Choroid plexus epithelial cell (primary cell): ENCODE results near the gene THAP7.
A peak's percentile ranks its signal among the peaks of the same experiment; 100 is the strongest.

Experiments used
- DNase-seq: peaks from one replicate; pipeline ENCODE4 v3.0.0-alpha.2; 2010; ENCODE audit warnings: low read depth
- H3K4me3 ChIP-seq: 2 replicates; pipeline ENCODE4 v1.5.1; 2011; ENCODE audit warnings: low read depth, mild to moderate bottlenecking, control low read depth, low read length, moderate library complexity
- CTCF ChIP-seq: conservative IDR thresholded peaks from 2 replicates; pipeline ENCODE4 v1.5.1; 2011; ENCODE audit warnings: low read depth, mild to moderate bottlenecking, control low read depth, inconsistent platforms, low read length, moderate library complexity

Gene THAP7

GRCh38 chr22:21014726-21015465 is 13.0 kb upstream of the THAP7 start, which contains the start of gene P2RX6:
TSS of gene P2RX6 (plus strand) at chr22:21015165. CDS start at chr22:21015175, 10 bp downstream.
- DNase-seq = peak; percentile 46
- H3K4me3 ChIP-seq = peak within 1 kb of the TSS; percentile 67
- TF ChIP-seq CTCF = no peak

GRCh38 chr22:21014202-21014725 is 12.3 kb upstream of the THAP7 start:
- no peak for TF ChIP-seq CTCF
- peak overlapping the region; percentile 67 for H3K4me3 ChIP-seq
- DNase-seq = peak; percentile 94

- no peak for TF ChIP-seq CTCF
- DNase-seq = no peak
- H3K4me3 ChIP-seq = peak overlapping the region; percentile 67
Measured at GRCh38 chr22:21013657-21014201, 11.8 kb upstream of the THAP7 start.

- TF ChIP-seq CTCF = no peak
- H3K4me3 ChIP-seq = no peak overlapping the region
- no peak for DNase-seq
Measured at GRCh38 chr22:21012446-21013407, 10.8 kb upstream of the THAP7 start.

GRCh38 chr22:21010426-21011113 is 8.7 kb upstream of the THAP7 start:
- no peak for DNase-seq
- H3K4me3 ChIP-seq = no peak overlapping the region
- no peak for TF ChIP-seq CTCF
